CD4-positive, alpha-beta T cell treated with Interleukin-17A for 4 hours (primary cell): ENCODE data around the gene SEC14L3.

Experiments used
- DNase-seq: peaks from one replicate; pipeline ENCODE4 v3.0.0-alpha.2; 2020; ENCODE audit warnings: mixed read lengths

SEC14L3 gene

DNA sequence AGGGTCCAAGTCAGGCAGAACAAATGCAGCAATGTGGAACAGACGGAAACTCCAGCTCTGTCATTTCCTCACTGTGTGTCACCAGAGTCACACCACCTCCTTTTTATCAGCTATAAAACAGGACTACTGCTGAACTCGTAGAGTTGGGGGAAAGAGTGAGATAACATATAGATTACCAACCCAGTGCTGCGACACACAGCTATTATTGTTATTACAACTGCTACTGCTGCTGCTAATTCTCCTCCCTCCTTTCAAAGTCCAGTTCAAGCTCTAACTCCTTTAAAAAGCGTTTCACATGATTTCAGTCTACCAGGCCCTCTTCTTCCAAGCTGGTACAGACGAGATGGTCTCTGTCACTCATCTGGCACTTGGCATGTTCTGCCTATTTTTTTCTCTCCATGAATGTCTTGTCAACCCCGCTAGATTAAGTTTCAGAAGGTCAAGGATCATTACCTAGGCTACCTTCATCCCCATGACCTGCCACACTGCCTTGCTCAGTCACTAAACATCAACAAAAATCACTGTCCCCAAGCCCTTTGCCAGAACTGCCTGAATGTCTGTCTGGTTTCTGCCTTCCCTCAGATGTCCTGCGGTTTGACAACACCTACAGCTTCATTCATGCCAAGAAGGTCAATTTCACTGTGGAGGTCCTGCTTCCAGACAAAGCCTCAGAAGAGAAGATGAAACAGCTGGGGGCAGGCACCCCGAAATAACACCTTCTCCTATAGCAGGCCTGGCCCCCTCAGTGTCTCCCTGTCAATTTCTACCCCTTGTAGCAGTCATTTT, 49.9 kb downstream of the SEC14L3 start:
- DNase-seq: no peak

DNA sequence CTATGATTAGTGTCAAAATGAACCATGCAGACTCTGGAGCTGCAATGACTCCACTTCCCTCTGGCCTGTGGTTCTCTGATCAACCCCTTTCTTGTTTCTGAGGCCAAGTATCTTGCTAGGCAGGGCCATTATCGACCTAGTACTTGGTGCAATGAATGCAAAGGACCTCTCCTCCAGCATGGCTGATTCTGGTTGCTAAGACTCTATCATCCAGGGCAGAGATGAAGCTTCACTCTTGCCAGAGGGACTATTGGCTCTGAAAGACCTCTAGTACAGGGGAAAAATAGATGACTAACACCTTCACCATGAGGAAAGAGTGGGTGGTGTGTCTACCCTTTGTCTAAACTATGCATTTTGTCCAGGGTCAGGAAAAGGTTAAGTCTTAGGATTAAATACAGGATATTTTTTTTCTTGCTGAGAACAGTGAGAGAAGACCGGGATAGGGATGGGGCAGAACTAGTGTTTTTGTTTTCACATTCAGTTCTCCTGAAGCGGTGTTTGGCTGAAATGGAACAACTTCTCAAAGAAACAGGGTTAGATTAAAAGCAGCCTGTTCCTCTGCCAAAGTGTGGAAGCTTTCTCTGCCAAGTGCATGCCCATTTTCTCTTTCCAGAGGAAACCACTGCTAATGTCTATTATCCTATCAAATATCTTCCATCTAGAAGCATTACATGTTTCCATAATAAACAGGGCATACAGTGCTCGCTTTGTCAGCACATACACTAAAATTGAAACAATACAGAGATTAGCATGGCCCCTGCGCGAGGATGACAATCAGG, 51.3 kb downstream of the SEC14L3 start:
- no peak for DNase-seq

DNA sequence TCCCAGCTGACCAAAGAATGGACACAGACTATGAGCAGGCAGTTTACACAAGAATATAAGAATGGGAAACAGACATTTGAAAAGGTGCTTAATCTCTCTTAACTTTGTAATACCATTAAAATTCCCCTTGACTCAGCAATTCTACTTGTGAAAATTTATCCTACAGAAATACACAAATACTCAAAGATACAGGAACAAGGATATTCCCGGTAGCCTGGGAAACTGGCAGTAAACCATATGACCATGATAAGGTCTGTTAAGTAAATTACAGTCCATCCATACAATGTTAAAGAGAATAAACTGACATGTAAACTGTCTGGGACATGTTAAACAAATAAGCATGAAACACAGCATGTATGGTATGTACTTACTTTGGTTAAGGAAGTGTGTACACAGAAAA, 55.0 kb downstream of the SEC14L3 start:
- DNase-seq: no peak

DNA sequence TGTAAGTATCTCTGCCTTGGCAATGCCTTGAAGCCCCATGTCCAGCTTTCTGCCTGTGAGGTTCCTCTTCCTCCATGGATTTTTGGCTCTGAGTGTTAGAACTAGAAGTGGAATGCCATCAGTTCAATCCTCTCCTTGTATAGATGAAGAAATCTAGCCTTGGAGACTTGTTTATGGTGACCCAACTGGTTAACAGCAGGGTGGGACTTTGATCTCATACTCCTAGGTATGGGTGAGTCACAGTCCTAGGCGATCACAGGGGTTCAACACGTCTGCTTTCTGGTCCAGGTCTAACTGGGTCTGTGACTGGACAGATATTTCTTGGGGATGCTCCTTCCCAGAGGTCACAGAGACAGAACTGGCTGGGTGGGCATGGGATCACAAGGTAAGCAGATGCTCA, 55.4 kb downstream of the SEC14L3 start:
- DNase-seq: no peak

DNA sequence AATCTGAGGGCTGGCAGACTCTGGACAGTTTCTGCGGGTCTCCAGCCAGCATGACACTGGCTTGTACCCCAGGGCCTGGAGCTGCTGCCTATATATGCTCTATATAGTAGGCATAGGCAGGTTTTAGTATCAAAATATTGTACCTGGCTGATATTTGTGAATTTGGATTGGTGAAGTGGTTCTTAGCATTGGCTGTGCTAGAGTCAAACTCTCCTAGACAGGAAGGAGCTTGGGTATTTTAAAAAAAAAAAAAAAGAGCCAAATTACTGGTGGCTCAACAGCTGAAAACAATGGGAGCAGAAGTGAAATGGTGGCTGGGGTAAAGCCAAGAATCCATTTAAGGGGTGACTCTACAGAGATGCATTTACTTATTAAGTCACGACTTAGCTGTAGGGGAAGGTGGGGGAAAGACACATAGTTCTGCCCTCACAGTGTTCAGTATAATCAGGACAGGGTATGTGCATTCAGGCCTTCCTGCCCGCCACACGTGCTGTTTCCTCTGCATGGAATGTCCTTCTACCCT, 57.2 kb downstream of the SEC14L3 start:
- DNase-seq: no peak

DNA sequence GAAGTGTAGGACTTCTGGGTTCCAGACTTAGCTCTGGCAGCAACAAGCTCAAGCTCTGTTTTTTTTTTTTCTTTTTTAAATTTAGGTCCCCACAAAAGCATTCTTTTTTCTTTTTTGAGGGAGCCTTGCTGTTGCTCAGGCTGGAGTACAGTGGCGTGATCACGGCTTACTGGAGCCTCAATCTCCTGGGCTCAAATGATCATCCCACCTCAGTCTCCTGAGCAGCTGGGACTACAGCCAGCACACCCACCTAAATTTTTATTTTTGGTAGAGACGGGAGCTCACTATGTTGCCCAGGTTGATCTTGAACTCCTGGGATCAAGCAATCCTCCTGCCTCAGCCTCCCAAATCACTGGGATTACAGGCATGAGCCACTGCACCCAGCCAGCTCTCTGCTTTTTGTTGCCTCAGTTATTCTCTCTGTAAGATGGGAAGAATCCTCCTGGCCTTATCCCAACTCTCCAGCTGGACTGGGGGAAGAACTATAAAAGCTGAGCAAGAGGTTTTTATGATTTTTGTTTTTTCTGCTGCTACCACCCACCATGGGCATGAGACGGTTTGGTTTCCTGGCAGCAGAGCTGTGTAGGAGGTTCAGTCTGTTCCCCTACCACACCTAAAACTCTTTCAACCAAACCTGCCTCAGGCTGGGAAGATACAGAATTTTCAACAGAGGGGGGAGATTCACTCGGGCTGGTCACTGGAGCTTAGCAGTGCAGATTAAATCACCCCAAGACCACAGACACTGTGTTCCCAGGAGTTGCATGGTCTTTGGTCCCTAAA, 57.9 kb downstream of the SEC14L3 start:
- DNase-seq: peak; percentile 36

DNA sequence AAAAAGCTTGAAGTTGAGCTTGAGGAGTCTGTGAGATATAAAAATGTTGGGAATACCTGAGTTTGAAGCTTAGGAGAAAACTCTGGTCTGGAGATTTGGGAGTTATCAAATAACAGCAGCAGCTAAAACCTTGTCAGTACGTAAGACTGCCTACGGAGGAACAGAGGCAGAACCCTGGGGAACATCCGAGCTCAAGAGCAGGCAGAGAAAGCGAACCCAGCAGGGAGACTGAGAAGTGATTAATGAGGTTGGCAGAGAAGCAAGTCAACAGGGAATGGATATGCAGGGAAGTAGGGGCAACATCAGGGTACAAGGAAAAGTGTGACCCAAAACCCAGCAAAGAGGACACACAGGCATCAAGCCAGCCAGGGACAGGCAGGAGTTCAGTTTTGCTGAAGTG, 58.8 kb downstream of the SEC14L3 start:
- no peak for DNase-seq

DNA sequence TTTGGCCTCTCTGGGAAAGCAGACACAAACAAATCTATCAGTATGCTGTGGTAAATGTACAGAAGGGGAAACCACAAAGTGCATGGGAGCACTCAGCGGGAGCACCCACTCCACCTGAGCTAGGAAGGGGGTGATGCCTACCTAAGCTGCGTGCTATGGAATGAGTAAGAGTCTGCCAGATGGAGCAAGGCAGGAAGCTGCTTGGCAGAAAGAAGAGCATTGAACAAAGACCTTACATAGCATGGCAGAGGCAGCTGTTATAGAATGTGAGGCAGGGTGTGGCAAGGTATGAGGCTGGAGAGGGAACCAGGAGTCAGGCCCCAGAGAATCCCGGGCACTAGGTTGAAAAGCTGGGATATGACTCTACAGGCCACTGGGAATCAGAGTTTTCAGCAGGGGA, 60.0 kb downstream of the SEC14L3 start:
- peak; percentile 16 for DNase-seq
